PFSK-1 (cell line): ENCODE results near the gene HACD1.

Experiments
- FOXP2 ChIP-seq: optimal IDR thresholded peaks from 2 replicates; pipeline ENCODE3; 2011; ENCODE audit warnings: borderline replicate concordance, control low read depth, inconsistent platforms; ENCODE audit not compliant: insufficient read depth; ENCODE audit errors: extremely low read length, extremely low read depth
- POLR2AphosphoS5 ChIP-seq: IDR thresholded peaks from 2 replicates; pipeline ENCODE4 v1.6.1; 2012; ENCODE audit warnings: low read depth, mild to moderate bottlenecking, control low read depth, low read length, moderate library complexity
- SIN3A ChIP-seq: IDR thresholded peaks from 2 replicates; pipeline ENCODE4 v1.6.1; 2012; ENCODE audit warnings: mild to moderate bottlenecking, low read length, moderate library complexity, borderline replicate concordance; ENCODE audit not compliant: insufficient read depth
- TAF1 ChIP-seq: IDR thresholded peaks from 2 replicates; pipeline ENCODE4 v1.6.1; 2012; ENCODE audit warnings: low read length, control low read depth, borderline replicate concordance; ENCODE audit not compliant: insufficient read depth
- TF ChIP-seq, protein P1 (sequence below), 2 experiments: IDR thresholded peaks; 2 replicates each; pipeline versions ENCODE4 v1.6.1 to v1.8.0; 2011 to 2012; ENCODE audit warnings: low read depth in 2 of 2, low read length in 2 of 2, control low read depth in 1 of 2, inconsistent platforms in 1 of 2, mild to moderate bottlenecking in 1 of 2, moderate library complexity in 1 of 2; ENCODE audit not compliant: insufficient read depth in 1 of 2

DNA sequence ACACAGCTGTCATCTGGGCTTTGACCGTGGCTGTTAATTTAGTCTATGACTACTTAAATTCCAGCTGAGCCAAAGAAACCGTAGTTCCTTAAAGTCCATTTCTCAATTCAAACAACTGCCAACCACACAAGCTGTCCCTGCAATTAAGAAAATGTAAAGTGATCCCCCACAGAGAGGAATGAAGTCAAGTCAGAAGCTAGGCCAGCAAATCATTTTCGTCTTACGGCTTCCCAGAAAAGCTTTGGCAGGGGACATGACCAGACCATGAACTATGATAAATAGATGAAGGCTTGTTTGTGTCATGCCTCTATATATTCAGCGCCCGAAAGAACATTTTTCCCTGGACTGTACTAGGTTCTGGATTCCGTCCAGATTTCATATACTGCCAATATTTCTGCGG lies 54.6 kb downstream of the HACD1 start:
- TF ChIP-seq, protein P1, sequence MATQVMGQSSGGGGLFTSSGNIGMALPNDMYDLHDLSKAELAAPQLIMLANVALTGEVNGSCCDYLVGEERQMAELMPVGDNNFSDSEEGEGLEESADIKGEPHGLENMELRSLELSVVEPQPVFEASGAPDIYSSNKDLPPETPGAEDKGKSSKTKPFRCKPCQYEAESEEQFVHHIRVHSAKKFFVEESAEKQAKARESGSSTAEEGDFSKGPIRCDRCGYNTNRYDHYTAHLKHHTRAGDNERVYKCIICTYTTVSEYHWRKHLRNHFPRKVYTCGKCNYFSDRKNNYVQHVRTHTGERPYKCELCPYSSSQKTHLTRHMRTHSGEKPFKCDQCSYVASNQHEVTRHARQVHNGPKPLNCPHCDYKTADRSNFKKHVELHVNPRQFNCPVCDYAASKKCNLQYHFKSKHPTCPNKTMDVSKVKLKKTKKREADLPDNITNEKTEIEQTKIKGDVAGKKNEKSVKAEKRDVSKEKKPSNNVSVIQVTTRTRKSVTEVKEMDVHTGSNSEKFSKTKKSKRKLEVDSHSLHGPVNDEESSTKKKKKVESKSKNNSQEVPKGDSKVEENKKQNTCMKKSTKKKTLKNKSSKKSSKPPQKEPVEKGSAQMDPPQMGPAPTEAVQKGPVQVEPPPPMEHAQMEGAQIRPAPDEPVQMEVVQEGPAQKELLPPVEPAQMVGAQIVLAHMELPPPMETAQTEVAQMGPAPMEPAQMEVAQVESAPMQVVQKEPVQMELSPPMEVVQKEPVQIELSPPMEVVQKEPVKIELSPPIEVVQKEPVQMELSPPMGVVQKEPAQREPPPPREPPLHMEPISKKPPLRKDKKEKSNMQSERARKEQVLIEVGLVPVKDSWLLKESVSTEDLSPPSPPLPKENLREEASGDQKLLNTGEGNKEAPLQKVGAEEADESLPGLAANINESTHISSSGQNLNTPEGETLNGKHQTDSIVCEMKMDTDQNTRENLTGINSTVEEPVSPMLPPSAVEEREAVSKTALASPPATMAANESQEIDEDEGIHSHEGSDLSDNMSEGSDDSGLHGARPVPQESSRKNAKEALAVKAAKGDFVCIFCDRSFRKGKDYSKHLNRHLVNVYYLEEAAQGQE (IDR thresholded peaks at IDR 0.05; ENCODE audit: insufficient read depth in 1 of 2, low read depth in 2 of 2, low read length in 2 of 2), result no peak
- no peak for TF ChIP-seq POLR2AphosphoS5
- TF ChIP-seq SIN3A, result no peak
- no peak for TF ChIP-seq TAF1
- TF ChIP-seq FOXP2, result no peak
